Caco-2 (cell line): ENCODE measurements around the gene PEX5L. TPM values are rescaled to one million over a fixed set of nuclear protein-coding genes. Genes with fewer than 3 reads are reported as not detected.

ENCODE experiments used
- BruUV-seq: library from RNA; stranded (reverse); fragments of 400-500 nt; replicated peaks from 2 replicates; lab custom pipeline; 2021; lab: Mats Ljungman, UMichigan
- CTCF ChIA-PET: fragments of 300-600 bp; sonication (Branson Sonifier 250); formaldehyde crosslinking; loops from one replicate; lab custom pipeline; 2022; ENCODE audit warnings: antibody characterized with exemption; lab: Charles Lee
- POLR2A ChIA-PET: fragments of 300-600 bp; sonication (Branson Sonifier 250); formaldehyde crosslinking; loops from one replicate; lab custom pipeline; 2022; ENCODE audit warnings: antibody characterized with exemption; lab: Charles Lee
- DNase-seq, 2 experiments: peaks; one replicate each; pipeline versions ENCODE4 v3.0.0 to v3.0.0-alpha.2; 2020 to 2022
- H3K27me3 ChIP-seq: replicated peaks from 2 replicates; pipeline ENCODE4 v1.6.0; 2011; ENCODE audit warnings: low read length; ENCODE audit not compliant: control insufficient read depth, insufficient read depth
- H3K36me3 ChIP-seq: 2 replicates; pipeline ENCODE4 v1.5.1; 2011; ENCODE audit warnings: low read length; ENCODE audit not compliant: control insufficient read depth, insufficient read depth
- H3K4me1 ChIP-seq: fragments of 250-450 bp; sonication (Bioruptor Pico); 2 replicates; pipeline ENCODE4 v1.5.1; 2020; ENCODE audit warnings: mild to moderate bottlenecking
- H3K4me3 ChIP-seq: 2 replicates; pipeline ENCODE4 v1.5.1; 2011; ENCODE audit warnings: low read depth, mild to moderate bottlenecking, control low read depth, low read length
- H3K9me3 ChIP-seq: fragments of 250-450 bp; sonication (Bioruptor Pico); 2 replicates; pipeline ENCODE4 v1.5.1; 2020; ENCODE audit warnings: mild to moderate bottlenecking, moderate library complexity
- H3K27ac Mint-ChIP-seq: one replicate; pipeline ENCODE4 v1.8.0; 2022; ENCODE audit warnings: mixed read lengths; ENCODE audit not compliant: unreplicated experiment
- H3K27me3 Mint-ChIP-seq: one replicate; pipeline ENCODE4 v1.8.0; 2022; ENCODE audit warnings: mixed read lengths; ENCODE audit not compliant: insufficient read depth, unreplicated experiment
- H3K36me3 Mint-ChIP-seq: one replicate; pipeline ENCODE4 v1.8.0; 2022; ENCODE audit warnings: mild to moderate bottlenecking, mixed read lengths; ENCODE audit not compliant: insufficient read depth, unreplicated experiment
- H3K4me1 Mint-ChIP-seq: one replicate; pipeline ENCODE4 v1.8.0; 2022; ENCODE audit warnings: low read depth, mixed read lengths; ENCODE audit not compliant: unreplicated experiment
- H3K4me3 Mint-ChIP-seq: one replicate; pipeline ENCODE4 v1.8.0; 2022; ENCODE audit warnings: mild to moderate bottlenecking, moderate library complexity, mixed read lengths; ENCODE audit not compliant: unreplicated experiment
- H3K9me3 Mint-ChIP-seq: one replicate; pipeline ENCODE4 v1.8.0; 2022; ENCODE audit warnings: mixed read lengths; ENCODE audit not compliant: unreplicated experiment
- CTCF ChIP-seq, 2 experiments: fragments of 200-600 bp in 1 of 2; IDR thresholded peaks; 1 replicate in 1 of 2; 2 replicates in 1 of 2; pipeline versions ENCODE4 v1.5.1 to v1.8.0; 2011 to 2022; ENCODE audit warnings: antibody characterized with exemption in 1 of 2, control low read depth in 1 of 2, inconsistent platforms in 1 of 2, low read depth in 1 of 2, low read length in 1 of 2, mild to moderate bottlenecking in 1 of 2, moderate library complexity in 1 of 2; ENCODE audit not compliant: insufficient read depth in 1 of 2, severe bottlenecking in 1 of 2, unreplicated experiment in 1 of 2
- intact Hi-C: fragments of 100-400 bp; cut with micrococcal nuclease; formaldehyde crosslinking; loops from one replicate; pipeline ENCODE4 v1.10.0; 2022; ENCODE audit not compliant: unreplicated experiment
- total RNA-seq: library from RNA; stranded (reverse); gene quantifications from 2 replicates; pipeline ENCODE4 v1.2.3, GENCODE V29; 2022

Gene PEX5L
- total RNA-seq, 1 experiment from 2014 or later = not detected

DNA sequence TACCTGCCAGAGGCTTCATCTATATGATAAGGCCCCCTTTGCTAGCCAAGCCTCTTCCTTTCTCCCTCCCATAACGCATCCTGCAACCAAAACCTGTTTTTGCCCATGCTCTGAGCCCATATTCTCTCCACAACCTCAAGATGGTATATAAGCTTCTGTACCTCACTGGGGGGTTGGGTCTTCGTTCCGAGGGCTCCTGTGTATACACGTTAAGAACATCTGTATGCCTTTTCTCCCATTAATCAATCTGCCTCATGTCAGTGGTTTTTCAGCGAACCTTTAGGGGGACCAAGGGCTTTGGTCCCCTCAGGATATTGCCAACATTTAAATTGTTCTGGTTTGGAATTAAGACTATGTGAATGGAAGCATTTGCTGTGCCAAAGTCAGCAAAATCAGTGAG is 168.0 kb downstream of the PEX5L start:
- TF ChIP-seq CTCF (IDR thresholded peaks at IDR 0.05; ENCODE audit: insufficient read depth in 1 of 2, low read depth in 1 of 2, low read length in 1 of 2, severe bottlenecking in 1 of 2, unreplicated experiment in 1 of 2) = no peak
- Mint-ChIP-seq H3K27me3 (peaks cover 8% of the 10 kb centered on the region), H3K27ac (no peak overlapping the region), H3K4me3 (no peak overlapping the region), H3K9me3 (no peaks in the 10 kb centered on the region), H3K4me1 (no peaks in the 10 kb centered on the region), H3K36me3 (no peaks in the 10 kb centered on the region)
- intact Hi-C loops = no loop called here
- Histone ChIP-seq H3K4me1 (no peaks in the 10 kb centered on the region), H3K4me3 (no peak overlapping the region), H3K36me3 (no peaks in the 10 kb centered on the region), H3K27me3 (no peaks in the 10 kb centered on the region), H3K9me3 (no peaks in the 10 kb centered on the region)
- BruUV-seq = no TSS peak
- ChIA-PET CTCF (no interaction called here), POLR2A (no interaction called here)
- no peak for DNase-seq

- no peaks in the 10 kb centered on the region for H3K36me3 Mint-ChIP-seq
- H3K9me3 Mint-ChIP-seq = no peaks in the 10 kb centered on the region
- no peak for TF ChIP-seq CTCF (IDR thresholded peaks at IDR 0.05; ENCODE audit: insufficient read depth in 1 of 2, low read depth in 1 of 2, low read length in 1 of 2, severe bottlenecking in 1 of 2, unreplicated experiment in 1 of 2)
- Histone ChIP-seq H3K9me3 (no peaks in the 10 kb centered on the region), H3K27me3 (no peaks in the 10 kb centered on the region), H3K4me3 (no peak overlapping the region), H3K4me1 (no peaks in the 10 kb centered on the region), H3K36me3 (no peaks in the 10 kb centered on the region)
- H3K27me3 Mint-ChIP-seq = peaks cover 8% of the 10 kb centered on the region
- ChIA-PET CTCF (no interaction called here), POLR2A (no interaction called here)
- intact Hi-C loops = no loop called here
- no peaks in the 10 kb centered on the region for H3K4me1 Mint-ChIP-seq
- DNase-seq = no peak
- no peak overlapping the region for H3K27ac Mint-ChIP-seq
- no peak overlapping the region for H3K4me3 Mint-ChIP-seq
- BruUV-seq = no TSS peak
Observed at GRCh38 chr3:179867961-179868360, 168.8 kb downstream of the PEX5L start.

GRCh38 chr3:179865861-179866505 is 170.8 kb downstream of the PEX5L start:
- Mint-ChIP-seq H3K9me3 (no peaks in the 10 kb centered on the region), H3K36me3 (no peaks in the 10 kb centered on the region), H3K27ac (no peak overlapping the region), H3K4me3 (no peak overlapping the region), H3K4me1 (no peaks in the 10 kb centered on the region), H3K27me3 (peaks cover 11% of the 10 kb centered on the region)
- H3K9me3 ChIP-seq = no peaks in the 10 kb centered on the region
- no peak for TF ChIP-seq CTCF (IDR thresholded peaks at IDR 0.05; ENCODE audit: insufficient read depth in 1 of 2, low read depth in 1 of 2, low read length in 1 of 2, severe bottlenecking in 1 of 2, unreplicated experiment in 1 of 2)
- no peak overlapping the region for H3K4me3 ChIP-seq
- CTCF ChIA-PET = interaction anchor here (0.6 kb wide), 1 partner anchor 1196 kb away, joined by 3 read pairs; no protein-coding TSS in a partner anchor
- intact Hi-C loops = no loop called here
- no peak for DNase-seq
- no peaks in the 10 kb centered on the region for H3K27me3 ChIP-seq
- H3K36me3 ChIP-seq = no peaks in the 10 kb centered on the region
- BruUV-seq = no TSS peak
- H3K4me1 ChIP-seq = no peaks in the 10 kb centered on the region
- POLR2A ChIA-PET = no interaction called here
